Esophagus muscularis mucosa (tissue), 3 donors: ENCODE data around the gene GRK5.

ENCODE experiments used
- POLR2A ChIP-seq: fragments of 450-650 bp; IDR thresholded peaks from one replicate; pipeline ENCODE4 v1.6.1; 2017; ENCODE audit warnings: antibody characterized with exemption, moderate library complexity, mild to moderate bottlenecking, low read depth
- TF ChIP-seq, protein P1 (sequence below), 3 experiments: fragments of 200-600 bp in 2 of 3; fragments of 450-650 bp in 1 of 3; sonication (generic) in 2 of 3; IDR thresholded peaks; one replicate each; pipeline ENCODE4 v1.5.1; 2017 to 2019; ENCODE audit warnings: antibody characterized with exemption in 3 of 3, mild to moderate bottlenecking in 2 of 3, moderate library complexity in 1 of 3

DNA sequence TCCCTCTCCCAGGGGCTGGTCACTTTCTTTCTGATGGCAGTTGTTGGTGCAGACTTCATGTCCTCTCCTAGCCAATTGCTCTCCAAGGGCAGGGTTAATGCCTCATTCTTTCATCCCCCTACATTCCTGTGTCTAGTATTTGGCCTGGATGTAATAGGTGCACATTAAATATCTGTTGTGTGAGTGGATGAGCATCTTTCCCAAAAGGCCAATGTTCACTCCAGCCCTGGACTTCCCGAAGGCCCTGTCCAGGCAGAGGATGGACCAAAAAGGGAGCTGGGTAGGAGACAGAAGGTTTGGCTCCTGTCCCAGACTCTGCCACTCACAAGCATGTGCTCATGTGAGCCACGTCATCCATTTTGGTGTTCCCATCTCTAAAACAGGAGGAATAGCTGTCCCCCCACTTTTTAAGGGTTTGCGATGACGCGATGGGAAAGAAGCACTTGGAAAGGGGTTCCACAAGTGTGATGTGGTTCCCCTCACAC lies 287.7 kb downstream of the GRK5 start:
- TF ChIP-seq, protein P1, sequence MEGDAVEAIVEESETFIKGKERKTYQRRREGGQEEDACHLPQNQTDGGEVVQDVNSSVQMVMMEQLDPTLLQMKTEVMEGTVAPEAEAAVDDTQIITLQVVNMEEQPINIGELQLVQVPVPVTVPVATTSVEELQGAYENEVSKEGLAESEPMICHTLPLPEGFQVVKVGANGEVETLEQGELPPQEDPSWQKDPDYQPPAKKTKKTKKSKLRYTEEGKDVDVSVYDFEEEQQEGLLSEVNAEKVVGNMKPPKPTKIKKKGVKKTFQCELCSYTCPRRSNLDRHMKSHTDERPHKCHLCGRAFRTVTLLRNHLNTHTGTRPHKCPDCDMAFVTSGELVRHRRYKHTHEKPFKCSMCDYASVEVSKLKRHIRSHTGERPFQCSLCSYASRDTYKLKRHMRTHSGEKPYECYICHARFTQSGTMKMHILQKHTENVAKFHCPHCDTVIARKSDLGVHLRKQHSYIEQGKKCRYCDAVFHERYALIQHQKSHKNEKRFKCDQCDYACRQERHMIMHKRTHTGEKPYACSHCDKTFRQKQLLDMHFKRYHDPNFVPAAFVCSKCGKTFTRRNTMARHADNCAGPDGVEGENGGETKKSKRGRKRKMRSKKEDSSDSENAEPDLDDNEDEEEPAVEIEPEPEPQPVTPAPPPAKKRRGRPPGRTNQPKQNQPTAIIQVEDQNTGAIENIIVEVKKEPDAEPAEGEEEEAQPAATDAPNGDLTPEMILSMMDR (IDR thresholded peaks at IDR 0.05), result no peak
- no peak for TF ChIP-seq POLR2A
